ENCODE measurements around the gene KRT82.
"Not testable (repeated sequence)": the region's sequence is repeated elsewhere in the genome, so short reads cannot be mapped to it uniquely, and the experiment has no call there.

The KRT82 gene

GRCh38 chr12:52405922-52406385 lies at the start of gene KRT82:
TSS of gene KRT82 (minus strand) at chr12:52406335. CDS start at chr12:52406277, 58 bp downstream.
- H3K9me3 Mint-ChIP-seq: no peaks in the 10 kb centered on the region
- H3K27ac Mint-ChIP-seq: no peak within 1 kb of the TSS
- no peaks in the 10 kb centered on the region for H3K27me3 Mint-ChIP-seq (ENCODE audit: low read depth)
- no peak within 1 kb of the TSS for H3K4me3 Mint-ChIP-seq
- H3K4me1 Mint-ChIP-seq (ENCODE audit: low read depth): no peaks in the 10 kb centered on the region
- no peaks in the 10 kb centered on the region for H3K36me3 Mint-ChIP-seq (ENCODE audit: low read depth)

GRCh38 chr12:52455821-52456220 lies 49.7 kb upstream of the KRT82 start:
- no peak overlapping the region for H3K27ac Mint-ChIP-seq
- peaks cover 40% of the 10 kb centered on the region for H3K27me3 Mint-ChIP-seq (ENCODE audit: low read depth)
- H3K4me3 Mint-ChIP-seq: no peak overlapping the region
- peaks cover 9% of the 10 kb centered on the region for H3K4me1 Mint-ChIP-seq (ENCODE audit: low read depth)
- no peaks in the 10 kb centered on the region for H3K9me3 Mint-ChIP-seq
- H3K36me3 Mint-ChIP-seq (ENCODE audit: low read depth): no peaks in the 10 kb centered on the region

DNA sequence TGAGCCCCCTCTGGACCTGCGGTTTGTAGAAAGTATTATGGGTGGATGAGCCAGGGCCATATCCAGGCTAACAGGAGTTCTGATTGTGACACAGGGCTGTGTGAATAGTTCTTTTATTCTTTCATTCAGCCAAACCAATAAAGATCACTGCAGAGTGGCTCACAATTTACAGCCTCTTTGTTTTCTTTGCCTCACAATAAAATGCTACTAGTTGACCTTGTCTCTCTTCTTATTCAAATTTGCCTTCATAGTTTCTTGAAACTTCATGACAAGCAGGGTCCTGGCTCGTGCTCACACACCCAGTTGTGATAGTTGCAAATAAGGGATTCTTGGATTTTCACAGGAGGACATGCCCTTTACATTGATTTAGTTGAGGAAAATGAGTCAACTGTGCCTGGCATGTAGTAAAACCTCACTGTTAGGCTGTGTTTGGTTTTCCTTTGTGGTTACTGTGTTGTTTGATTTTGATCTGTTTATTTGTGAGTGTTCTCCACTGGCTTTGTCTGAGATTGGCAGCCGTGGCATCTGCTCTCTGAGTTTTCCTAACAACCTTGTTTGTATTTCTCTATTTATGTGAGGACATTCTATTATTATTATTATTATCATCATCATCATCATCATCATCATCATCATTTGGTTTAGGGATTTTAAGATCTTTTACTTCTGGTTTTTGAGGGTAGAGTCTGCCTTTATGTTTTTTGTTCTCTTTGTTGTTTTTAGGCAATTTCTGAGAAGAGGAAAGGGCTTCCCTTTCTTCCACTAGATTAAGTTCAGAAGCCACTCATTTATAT lies 48.5 kb upstream of the KRT82 start:
- H3K36me3 Mint-ChIP-seq (ENCODE audit: low read depth): no peaks in the 10 kb centered on the region
- H3K27me3 Mint-ChIP-seq (ENCODE audit: low read depth): peaks cover 33% of the 10 kb centered on the region
- H3K4me1 Mint-ChIP-seq (ENCODE audit: low read depth): peaks cover 9% of the 10 kb centered on the region
- H3K4me3 Mint-ChIP-seq: no peak overlapping the region
- no peaks in the 10 kb centered on the region for H3K9me3 Mint-ChIP-seq
- no peak overlapping the region for H3K27ac Mint-ChIP-seq

DNA sequence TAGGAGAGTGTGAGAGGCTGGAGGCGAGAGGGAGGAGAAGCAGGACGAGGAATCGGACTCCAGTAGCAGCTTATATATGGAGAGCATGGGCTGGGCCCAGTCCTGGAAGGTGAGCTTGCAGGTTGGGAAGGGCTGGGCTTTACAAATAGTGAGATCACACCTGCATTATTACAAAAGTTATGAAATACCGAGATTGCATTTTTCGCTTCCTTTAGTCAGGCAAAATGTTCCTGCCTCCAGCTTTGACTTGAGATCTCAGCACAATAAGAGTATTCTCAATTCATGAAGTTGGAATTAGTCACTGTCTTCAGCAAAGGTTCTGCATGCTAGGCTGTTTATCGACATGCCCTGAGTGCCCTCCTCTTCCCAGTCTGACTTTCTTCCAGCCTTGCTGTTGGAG lies 46.0 kb upstream of the KRT82 start, which contains the start of gene KRT6B:
Gene KRT6B (minus strand): TSS at position 46 of the 400 bp plus-strand sequence. CDS start 68 bp downstream, outside the sequence.
- Mint-ChIP-seq H3K27me3 (ENCODE audit: low read depth) (peaks cover 24% of the 10 kb centered on the region), H3K9me3 (no peaks in the 10 kb centered on the region)

DNA sequence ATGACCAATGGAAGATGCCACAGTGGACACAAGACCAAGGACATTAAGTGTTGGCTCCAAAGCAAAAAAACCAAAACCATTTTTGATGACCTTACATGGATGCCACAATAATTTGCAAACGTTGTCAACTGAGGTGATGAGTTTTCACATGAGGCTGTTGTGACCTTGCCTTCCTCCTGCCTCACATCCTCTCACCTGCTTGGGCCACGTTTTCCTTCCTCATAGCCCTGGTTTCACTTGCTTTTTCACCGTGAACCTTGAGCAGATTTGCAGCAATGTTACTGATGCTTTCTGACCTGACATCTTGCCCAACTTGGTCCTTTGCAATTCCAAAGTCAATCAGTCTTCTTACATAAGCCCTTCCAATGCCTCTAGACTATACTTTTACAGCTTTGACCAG lies 42.1 kb upstream of the KRT82 start:
- Mint-ChIP-seq H3K27ac (no peak overlapping the region), H3K36me3 (ENCODE audit: low read depth) (no peaks in the 10 kb centered on the region), H3K27me3 (ENCODE audit: low read depth) (peaks cover 12% of the 10 kb centered on the region), H3K4me1 (ENCODE audit: low read depth) (no peaks in the 10 kb centered on the region), H3K4me3 (no peak overlapping the region), H3K9me3 (no peaks in the 10 kb centered on the region)

More for the DNA sequence above, 46.0 kb upstream of the KRT82 start, which contains the start of gene KRT6B:
- peaks cover 9% of the 10 kb centered on the region for H3K4me1 Mint-ChIP-seq (ENCODE audit: low read depth)
- H3K36me3 Mint-ChIP-seq (ENCODE audit: low read depth): no peaks in the 10 kb centered on the region
- no peak within 1 kb of the TSS for H3K4me3 Mint-ChIP-seq
- H3K27ac Mint-ChIP-seq: no peak within 1 kb of the TSS

DNA sequence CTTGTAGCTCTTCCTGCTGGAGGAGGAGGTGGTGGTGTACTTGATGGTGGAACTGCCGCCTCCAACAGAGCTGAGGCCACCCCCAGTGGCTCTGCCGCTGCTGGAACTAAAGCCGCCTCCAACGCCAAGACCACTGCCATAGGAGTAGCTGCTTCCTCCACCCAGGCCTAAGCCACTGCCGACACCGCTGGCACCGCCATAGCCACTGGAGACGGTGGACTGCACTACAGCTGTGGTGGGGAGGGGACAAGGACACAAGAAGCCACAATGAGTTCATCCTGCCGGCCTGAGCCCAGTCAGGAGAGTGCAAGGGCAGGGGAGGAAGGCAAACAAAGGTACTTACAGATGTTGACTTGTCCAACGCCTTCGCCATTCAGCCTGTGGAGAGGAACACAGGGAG lies 41.1 kb upstream of the KRT82 start:
- not testable (repeated sequence) for H3K9me3 Mint-ChIP-seq; H3K27ac Mint-ChIP-seq; H3K4me1 Mint-ChIP-seq (ENCODE audit: low read depth); H3K36me3 Mint-ChIP-seq (ENCODE audit: low read depth); H3K4me3 Mint-ChIP-seq
- peaks cover 22% of the 10 kb centered on the region for H3K27me3 Mint-ChIP-seq (ENCODE audit: low read depth)

GRCh38 chr12:52446367-52447045 lies 40.4 kb upstream of the KRT82 start:
- H3K27ac Mint-ChIP-seq: no peak overlapping the region
- H3K36me3 Mint-ChIP-seq (ENCODE audit: low read depth): no peaks in the 10 kb centered on the region
- no peaks in the 10 kb centered on the region for H3K4me1 Mint-ChIP-seq (ENCODE audit: low read depth)
- no peaks in the 10 kb centered on the region for H3K9me3 Mint-ChIP-seq
- H3K27me3 Mint-ChIP-seq (ENCODE audit: low read depth): peaks cover 23% of the 10 kb centered on the region
- H3K4me3 Mint-ChIP-seq: no peak overlapping the region

DNA sequence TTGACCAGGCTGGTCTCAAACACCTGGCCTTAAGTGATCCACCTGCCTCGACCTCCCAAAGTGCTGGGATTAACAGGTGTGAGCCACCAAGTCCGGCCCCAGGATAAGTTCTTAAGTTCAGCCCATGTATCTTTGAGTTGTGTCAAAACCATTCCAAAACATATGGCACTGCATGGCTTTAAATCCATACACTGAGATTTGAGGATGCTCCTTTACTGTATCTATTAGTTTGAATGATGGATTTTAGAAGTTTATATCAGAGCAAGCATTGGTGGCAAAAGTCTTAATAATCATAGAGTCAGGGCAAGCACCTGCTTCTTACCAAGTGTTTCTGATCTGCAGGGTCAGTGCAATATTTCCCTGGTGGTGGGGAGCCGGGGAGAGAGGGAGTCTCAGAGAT lies 39.7 kb upstream of the KRT82 start:
- no peaks in the 10 kb centered on the region for H3K36me3 Mint-ChIP-seq (ENCODE audit: low read depth)
- H3K4me3 Mint-ChIP-seq: no peak overlapping the region
- no peaks in the 10 kb centered on the region for H3K9me3 Mint-ChIP-seq
- H3K4me1 Mint-ChIP-seq (ENCODE audit: low read depth): no peaks in the 10 kb centered on the region
- no peak overlapping the region for H3K27ac Mint-ChIP-seq
- H3K27me3 Mint-ChIP-seq (ENCODE audit: low read depth): peaks cover 23% of the 10 kb centered on the region

DNA sequence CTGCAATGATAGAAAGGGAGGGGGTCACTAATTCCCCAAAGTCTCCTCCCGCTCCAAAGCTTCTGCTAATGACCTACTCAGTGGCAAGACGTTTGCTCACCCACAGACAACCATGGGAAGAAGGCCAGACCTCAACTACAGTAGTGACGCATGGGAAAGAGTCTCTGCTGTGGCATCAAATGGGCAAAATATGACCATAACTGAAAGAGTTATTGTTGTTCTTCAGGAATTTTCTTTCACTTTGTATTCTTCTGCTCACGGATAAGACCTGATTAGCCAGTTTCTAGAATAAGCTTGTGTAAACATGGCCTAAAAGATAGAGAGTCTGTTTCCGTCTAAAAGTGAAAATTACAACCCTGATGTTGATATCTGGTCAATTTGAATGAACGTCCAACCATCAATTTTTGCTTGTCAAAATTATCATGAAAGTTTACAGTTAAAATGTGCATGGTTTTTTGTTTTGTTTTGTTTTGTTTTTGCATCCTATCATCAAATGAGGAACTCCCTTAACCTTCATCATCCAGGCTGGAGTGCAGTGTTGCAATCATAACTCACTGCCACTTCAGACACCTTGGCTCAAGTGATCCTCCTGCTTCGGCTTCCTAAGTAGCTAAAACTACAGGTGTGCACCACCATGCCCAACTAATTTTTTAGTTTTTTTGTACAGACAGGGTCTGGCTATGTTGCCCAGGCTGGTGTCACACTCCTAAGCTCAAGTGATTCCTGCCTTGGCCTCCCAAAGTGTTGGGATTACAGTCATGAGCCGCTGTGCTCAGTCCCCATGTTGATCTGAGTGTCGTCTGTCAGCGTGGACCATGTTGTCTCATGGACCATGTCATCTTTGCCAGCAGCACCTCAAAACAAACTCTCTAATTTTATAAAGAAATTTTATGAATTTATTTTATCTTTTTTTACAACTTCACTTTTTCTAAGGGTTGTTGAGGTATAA lies 38.8 kb upstream of the KRT82 start:
- no peaks in the 10 kb centered on the region for H3K4me1 Mint-ChIP-seq (ENCODE audit: low read depth)
- H3K36me3 Mint-ChIP-seq (ENCODE audit: low read depth): no peaks in the 10 kb centered on the region
- H3K27me3 Mint-ChIP-seq (ENCODE audit: low read depth): peaks cover 23% of the 10 kb centered on the region
- H3K4me3 Mint-ChIP-seq: no peak overlapping the region
- H3K9me3 Mint-ChIP-seq: no peaks in the 10 kb centered on the region
- H3K27ac Mint-ChIP-seq: no peak overlapping the region

GRCh38 chr12:52443966-52444365 lies 37.8 kb upstream of the KRT82 start:
- H3K36me3 Mint-ChIP-seq (ENCODE audit: low read depth): no peaks in the 10 kb centered on the region
- H3K27me3 Mint-ChIP-seq (ENCODE audit: low read depth): peaks cover 23% of the 10 kb centered on the region
- no peak overlapping the region for H3K27ac Mint-ChIP-seq
- no peak overlapping the region for H3K4me3 Mint-ChIP-seq
- no peaks in the 10 kb centered on the region for H3K4me1 Mint-ChIP-seq (ENCODE audit: low read depth)
- H3K9me3 Mint-ChIP-seq: no peaks in the 10 kb centered on the region

- no peak overlapping the region for H3K27ac Mint-ChIP-seq
- H3K36me3 Mint-ChIP-seq (ENCODE audit: low read depth): no peaks in the 10 kb centered on the region
- no peaks in the 10 kb centered on the region for H3K4me1 Mint-ChIP-seq (ENCODE audit: low read depth)
- H3K27me3 Mint-ChIP-seq (ENCODE audit: low read depth): peaks cover 23% of the 10 kb centered on the region
- H3K9me3 Mint-ChIP-seq: no peaks in the 10 kb centered on the region
- no peak overlapping the region for H3K4me3 Mint-ChIP-seq
These were observed 36.5 kb upstream of the KRT82 start for GRCh38 chr12:52442600-52443061.

GRCh38 chr12:52441320-52441911 lies 35.3 kb upstream of the KRT82 start:
- Mint-ChIP-seq H3K27ac (no peak overlapping the region), H3K4me1 (ENCODE audit: low read depth) (no peaks in the 10 kb centered on the region), H3K36me3 (ENCODE audit: low read depth) (no peaks in the 10 kb centered on the region), H3K4me3 (no peak overlapping the region), H3K27me3 (ENCODE audit: low read depth) (peaks cover 27% of the 10 kb centered on the region), H3K9me3 (no peaks in the 10 kb centered on the region)

- no peaks in the 10 kb centered on the region for H3K4me1 Mint-ChIP-seq (ENCODE audit: low read depth)
These were observed 34.7 kb upstream of the KRT82 start for GRCh38 chr12:52440821-52441319.

GRCh38 chr12:52439845-52440244 lies 33.7 kb upstream of the KRT82 start:
- Mint-ChIP-seq H3K27ac (no peak overlapping the region), H3K4me3 (no peak overlapping the region), H3K27me3 (ENCODE audit: low read depth) (peaks cover 27% of the 10 kb centered on the region), H3K9me3 (no peaks in the 10 kb centered on the region), H3K36me3 (ENCODE audit: low read depth) (no peaks in the 10 kb centered on the region), H3K4me1 (ENCODE audit: low read depth) (no peaks in the 10 kb centered on the region)

More at GRCh38 chr12:52440821-52441319, 34.7 kb upstream of the KRT82 start:
- Mint-ChIP-seq H3K4me3 (no peak overlapping the region), H3K27me3 (ENCODE audit: low read depth) (peaks cover 27% of the 10 kb centered on the region), H3K27ac (no peak overlapping the region), H3K36me3 (ENCODE audit: low read depth) (no peaks in the 10 kb centered on the region), H3K9me3 (no peaks in the 10 kb centered on the region)
